H9 (cell line): ENCODE measurements around the gene PRAME. TPM values are rescaled to one million over a fixed set of nuclear protein-coding genes. Genes with fewer than 3 reads are reported as not detected.

Source experiments
- DNase-seq: peaks from one replicate; pipeline ENCODE4 v3.0.0-alpha.2; 2017
- H2AFZ ChIP-seq: one replicate; pipeline ENCODE4 v1.6.1; 2013; ENCODE audit warnings: mild to moderate bottlenecking, low read length, control low read depth, moderate library complexity
- H2AK5ac ChIP-seq: 2 replicates; pipeline ENCODE4 v1.6.1; 2013; ENCODE audit warnings: low read length, control low read depth, mixed read lengths; ENCODE audit not compliant: insufficient read length
- H2BK120ac ChIP-seq: one replicate; pipeline ENCODE4 v1.6.1; 2013; ENCODE audit warnings: low read depth, mild to moderate bottlenecking, low read length, control low read depth, inconsistent platforms; ENCODE audit not compliant: poor library complexity, severe bottlenecking
- H2BK12ac ChIP-seq: 2 replicates; pipeline ENCODE4 v1.6.1; 2013; ENCODE audit warnings: low read length, control low read depth, mixed read lengths, low read depth; ENCODE audit not compliant: insufficient read length
- H2BK15ac ChIP-seq: 2 replicates; pipeline ENCODE4 v1.6.1; 2013; ENCODE audit warnings: low read depth, low read length, control low read depth
- H2BK20ac ChIP-seq: one replicate; pipeline ENCODE4 v1.6.1; 2013; ENCODE audit warnings: low read depth, mild to moderate bottlenecking, low read length, control low read depth, inconsistent platforms; ENCODE audit not compliant: poor library complexity, severe bottlenecking
- H2BK5ac ChIP-seq: 2 replicates; pipeline ENCODE4 v1.6.1; 2013; ENCODE audit warnings: low read length, control low read depth, mixed read lengths; ENCODE audit not compliant: insufficient read length
- H3K14ac ChIP-seq: 2 replicates; pipeline ENCODE4 v1.6.1; 2013; ENCODE audit warnings: low read length, control low read depth; ENCODE audit not compliant: insufficient read depth
- H3K18ac ChIP-seq: 2 replicates; pipeline ENCODE4 v1.6.1; 2013; ENCODE audit warnings: low read depth, mild to moderate bottlenecking, mixed read lengths, low read length, control low read depth; ENCODE audit not compliant: insufficient read length
- H3K23ac ChIP-seq: 2 replicates; pipeline ENCODE4 v1.6.1; 2013; ENCODE audit warnings: low read length, control low read depth, mixed read lengths, low read depth; ENCODE audit not compliant: insufficient read length
- H3K23me2 ChIP-seq: 2 replicates; pipeline ENCODE4 v1.6.1; 2013; ENCODE audit warnings: low read depth, mild to moderate bottlenecking, mixed read lengths, low read length, control low read depth; ENCODE audit not compliant: insufficient read length, poor library complexity, severe bottlenecking
- H3K27ac ChIP-seq: 2 replicates; pipeline ENCODE4 v1.5.1; 2013; ENCODE audit warnings: low read length, control low read depth, mixed read lengths, low read depth; ENCODE audit not compliant: insufficient read length
- H3K27me3 ChIP-seq: 2 replicates; pipeline ENCODE4 v1.6.1; 2013; ENCODE audit warnings: low read length, control low read depth, inconsistent platforms; ENCODE audit not compliant: insufficient read depth
- H3K4ac ChIP-seq: 2 replicates; pipeline ENCODE4 v1.6.1; 2013; ENCODE audit warnings: low read depth, mild to moderate bottlenecking, control low read depth, inconsistent platforms, low read length, moderate library complexity
- H3K4me1 ChIP-seq: 2 replicates; pipeline ENCODE4 v1.6.1; 2013; ENCODE audit warnings: low read length, control low read depth, inconsistent platforms; ENCODE audit not compliant: insufficient read depth
- H3K4me2 ChIP-seq: 2 replicates; pipeline ENCODE4 v1.6.1; 2013; ENCODE audit warnings: low read length, control low read depth, mixed read lengths; ENCODE audit not compliant: insufficient read length, insufficient read depth
- H3K56ac ChIP-seq: 2 replicates; pipeline ENCODE4 v1.6.1; 2013; ENCODE audit warnings: low read depth, mild to moderate bottlenecking, mixed read lengths, low read length, control low read depth; ENCODE audit not compliant: insufficient read length
- H3K79me1 ChIP-seq: 2 replicates; pipeline ENCODE4 v1.6.1; 2013; ENCODE audit warnings: low read depth, mild to moderate bottlenecking, moderate library complexity, low read length, control low read depth, inconsistent platforms; ENCODE audit not compliant: insufficient read depth, poor library complexity, severe bottlenecking
- H3K79me2 ChIP-seq: 2 replicates; pipeline ENCODE4 v1.6.1; 2013; ENCODE audit warnings: low read length, control low read depth, inconsistent platforms; ENCODE audit not compliant: insufficient read depth
- H3K9ac ChIP-seq: 2 replicates; pipeline ENCODE4 v1.6.1; 2013; ENCODE audit warnings: low read length, control low read depth, mixed read lengths; ENCODE audit not compliant: insufficient read length; ENCODE audit errors: extremely low read depth
- H3K9me3 ChIP-seq: one replicate; pipeline ENCODE4 v1.6.1; 2013; ENCODE audit warnings: low read depth, low read length, inconsistent platforms; ENCODE audit not compliant: control insufficient read depth
- H3T11ph ChIP-seq: one replicate; pipeline ENCODE4 v1.6.1; 2013; ENCODE audit warnings: mild to moderate bottlenecking, low read length, control low read depth, inconsistent platforms
- H4K20me1 ChIP-seq: one replicate; pipeline ENCODE4 v1.6.1; 2013; ENCODE audit not compliant: control insufficient read depth, insufficient read length, insufficient read depth
- H4K5ac ChIP-seq: 2 replicates; pipeline ENCODE4 v1.6.1; 2013; ENCODE audit warnings: low read depth, mild to moderate bottlenecking, mixed read lengths, low read length, control low read depth; ENCODE audit not compliant: insufficient read length
- H4K8ac ChIP-seq: replicated peaks from 2 replicates; pipeline ENCODE4 v1.6.1; 2013; ENCODE audit warnings: low read length, control low read depth, mixed read lengths, low read depth; ENCODE audit not compliant: insufficient read length
- H4K91ac ChIP-seq: 2 replicates; pipeline ENCODE4 v1.6.1; 2013; ENCODE audit warnings: low read depth, mild to moderate bottlenecking, moderate library complexity, mixed read lengths, low read length, control low read depth; ENCODE audit not compliant: insufficient read length
- H3K27ac Mint-ChIP-seq, 3 experiments: 2 replicates in 2 of 3; 3 replicates in 1 of 3; pipeline ENCODE4 v1.8.0; 2020 to 2021; ENCODE audit warnings: mixed read lengths in 3 of 3, mild to moderate bottlenecking in 1 of 3, moderate library complexity in 1 of 3
- H3K27me3 Mint-ChIP-seq: 2 replicates; pipeline ENCODE4 v1.8.0; 2021; ENCODE audit warnings: low read depth, mild to moderate bottlenecking, moderate library complexity, mixed read lengths
- H3K36me3 Mint-ChIP-seq, 3 experiments: 2 replicates in 2 of 3; 3 replicates in 1 of 3; pipeline ENCODE4 v1.8.0; 2020 to 2021; ENCODE audit warnings: low read depth in 3 of 3, mixed read lengths in 3 of 3; ENCODE audit not compliant: insufficient read depth in 1 of 3
- H3K4me1 Mint-ChIP-seq, 2 experiments: 2 replicates each; pipeline ENCODE4 v1.8.0; 2020; ENCODE audit warnings: mixed read lengths in 2 of 2
- H3K4me3 Mint-ChIP-seq, 2 experiments: 2 replicates in 1 of 2; 3 replicates in 1 of 2; pipeline ENCODE4 v1.8.0; 2020 to 2021; ENCODE audit warnings: mild to moderate bottlenecking in 2 of 2, mixed read lengths in 2 of 2, moderate library complexity in 1 of 2
- H3K9me3 Mint-ChIP-seq, 2 experiments: 2 replicates in 1 of 2; 3 replicates in 1 of 2; pipeline ENCODE4 v1.8.0; 2020; ENCODE audit warnings: mild to moderate bottlenecking in 2 of 2, mixed read lengths in 2 of 2, moderate library complexity in 1 of 2
- CTCF ChIP-seq: fragments of 200-600 bp; sonication (generic); conservative IDR thresholded peaks from 3 replicates; pipeline ENCODE4 v1.8.0; 2021; ENCODE audit warnings: antibody characterized with exemption, mild to moderate bottlenecking
- WGBS: extraction: QIAGEN DNeasy Blood & Tissue Kit; methylation state at CpG from one replicate; pipeline ENCODE4 v1.1.7; 2013; ENCODE audit warnings: missing lambda C conversion rate, low lambda C conversion rate, mixed read lengths; ENCODE audit not compliant: insufficient read length; ENCODE audit errors: extremely low coverage; 5-methylcytosine and 5-hydroxymethylcytosine counted together
- total RNA-seq: library from RNA; stranded (reverse); gene quantifications from 2 replicates; pipeline ENCODE4 v1.2.1, GENCODE V29; 2021

PRAME gene
- total RNA-seq, 1 experiment from 2014 or later = 0.31 TPM

- no peak overlapping the region for H3K27ac ChIP-seq
- H3K27me3 Mint-ChIP-seq = peaks cover 100% of the 10 kb centered on the region
Measured at GRCh38 chr22:22590136-22590891, 31.2 kb upstream of the PRAME start.

More at GRCh38 chr22:22590136-22590891, 31.2 kb upstream of the PRAME start:
- no peak for DNase-seq
- H3K27ac Mint-ChIP-seq = no peak overlapping the region; a peak in 1 of 7 replicates
- Histone ChIP-seq H3K9me3 (no peaks in the 10 kb centered on the region), H3K9ac (no peak overlapping the region), H2BK120ac (no peak overlapping the region), H4K20me1 (no peaks in the 10 kb centered on the region), H2BK15ac (no peak overlapping the region), H2BK20ac (no peak overlapping the region), H3K14ac (no peak overlapping the region), H3K79me2 (no peaks in the 10 kb centered on the region), H3T11ph (no peak overlapping the region), H3K56ac (no peak overlapping the region), H3K27me3 (peaks cover 28% of the 10 kb centered on the region; the same call in 1 of the 2 replicates), H3K23me2 (no peaks in the 10 kb centered on the region), H2BK12ac (no peak overlapping the region), H3K4me2 (no peak overlapping the region), H2BK5ac (no peak overlapping the region), H4K91ac (no peak overlapping the region), H4K5ac (no peak overlapping the region), H2AFZ (no peak overlapping the region), H3K4ac (no peak overlapping the region), H4K8ac (no peak overlapping the region), H3K23ac (no peak overlapping the region), H3K18ac (no peak overlapping the region), H2AK5ac (no peak overlapping the region), H3K4me1 (no peaks in the 10 kb centered on the region), H3K79me1 (no peaks in the 10 kb centered on the region)
- TF ChIP-seq CTCF = no peak
- no peaks in the 10 kb centered on the region for H3K4me1 Mint-ChIP-seq
- no CpG with 5 or more reads among the region's 8 CpGs for WGBS
- H3K4me3 Mint-ChIP-seq = no peak overlapping the region
- H3K9me3 Mint-ChIP-seq = no peaks in the 10 kb centered on the region
- no peaks in the 10 kb centered on the region for H3K36me3 Mint-ChIP-seq
